GM15510 (cell line): ENCODE results near the gene SEC62.

Experiments
- POLR2A ChIP-seq: IDR thresholded peaks from 3 replicates; pipeline ENCODE4 v1.6.1; 2011; ENCODE audit warnings: borderline replicate concordance; ENCODE audit not compliant: insufficient read length; ENCODE audit errors: extremely low read depth

SEC62 gene

GRCh38 chr3:169993761-169994160, 27.2 kb downstream of the SEC62 start:
- TF ChIP-seq POLR2A, result no peak

- no peak for TF ChIP-seq POLR2A
Observed at GRCh38 chr3:169996063-169996462, 29.5 kb downstream of the SEC62 start.

- no peak for TF ChIP-seq POLR2A
Observed at GRCh38 chr3:169998668-169999131, 32.1 kb downstream of the SEC62 start.

GRCh38 chr3:169999433-169999832, 32.8 kb downstream of the SEC62 start:
- no peak for TF ChIP-seq POLR2A

- TF ChIP-seq POLR2A, result no peak
Observed at GRCh38 chr3:170000051-170000450, 33.4 kb downstream of the SEC62 start.

- no peak for TF ChIP-seq POLR2A
Observed at GRCh38 chr3:170002231-170002630, 35.6 kb downstream of the SEC62 start.

- no peak for TF ChIP-seq POLR2A
Observed at GRCh38 chr3:170002879-170003278, 36.3 kb downstream of the SEC62 start.

GRCh38 chr3:170003881-170004356, 37.3 kb downstream of the SEC62 start:
- TF ChIP-seq POLR2A, result no peak

GRCh38 chr3:170007031-170007663, 40.5 kb downstream of the SEC62 start:
- TF ChIP-seq POLR2A, result no peak

- TF ChIP-seq POLR2A, result no peak
Observed at GRCh38 chr3:170010498-170010897, 43.9 kb downstream of the SEC62 start.

GRCh38 chr3:170012683-170013400, 46.2 kb downstream of the SEC62 start:
- no peak for TF ChIP-seq POLR2A

- no peak for TF ChIP-seq POLR2A
Observed at GRCh38 chr3:170016057-170016456, 49.5 kb downstream of the SEC62 start.

GRCh38 chr3:170021083-170021482, 54.5 kb downstream of the SEC62 start:
- no peak for TF ChIP-seq POLR2A

GRCh38 chr3:170022336-170022735, 55.7 kb downstream of the SEC62 start:
- no peak for TF ChIP-seq POLR2A

GRCh38 chr3:170023165-170023564, 56.6 kb downstream of the SEC62 start:
- TF ChIP-seq POLR2A, result no peak

- TF ChIP-seq POLR2A, result no peak
Observed at GRCh38 chr3:170024581-170024980, 58.0 kb downstream of the SEC62 start.
